ENCODE measurements around the gene TNFRSF4. TPM values are rescaled to one million over a fixed set of nuclear protein-coding genes. Genes with fewer than 3 reads are reported as not detected.
A peak's percentile ranks its signal among the peaks of the same experiment; 100 is the strongest.

Gene TNFRSF4
- total and polyA plus RNA-seq, 10 of the 15 experiments (the other 5 are each of a cell fraction or from before 2014, with no cell fraction given), result 0.05 to 7.3 (median 2.5) TPM; not detected in 1

DNA sequence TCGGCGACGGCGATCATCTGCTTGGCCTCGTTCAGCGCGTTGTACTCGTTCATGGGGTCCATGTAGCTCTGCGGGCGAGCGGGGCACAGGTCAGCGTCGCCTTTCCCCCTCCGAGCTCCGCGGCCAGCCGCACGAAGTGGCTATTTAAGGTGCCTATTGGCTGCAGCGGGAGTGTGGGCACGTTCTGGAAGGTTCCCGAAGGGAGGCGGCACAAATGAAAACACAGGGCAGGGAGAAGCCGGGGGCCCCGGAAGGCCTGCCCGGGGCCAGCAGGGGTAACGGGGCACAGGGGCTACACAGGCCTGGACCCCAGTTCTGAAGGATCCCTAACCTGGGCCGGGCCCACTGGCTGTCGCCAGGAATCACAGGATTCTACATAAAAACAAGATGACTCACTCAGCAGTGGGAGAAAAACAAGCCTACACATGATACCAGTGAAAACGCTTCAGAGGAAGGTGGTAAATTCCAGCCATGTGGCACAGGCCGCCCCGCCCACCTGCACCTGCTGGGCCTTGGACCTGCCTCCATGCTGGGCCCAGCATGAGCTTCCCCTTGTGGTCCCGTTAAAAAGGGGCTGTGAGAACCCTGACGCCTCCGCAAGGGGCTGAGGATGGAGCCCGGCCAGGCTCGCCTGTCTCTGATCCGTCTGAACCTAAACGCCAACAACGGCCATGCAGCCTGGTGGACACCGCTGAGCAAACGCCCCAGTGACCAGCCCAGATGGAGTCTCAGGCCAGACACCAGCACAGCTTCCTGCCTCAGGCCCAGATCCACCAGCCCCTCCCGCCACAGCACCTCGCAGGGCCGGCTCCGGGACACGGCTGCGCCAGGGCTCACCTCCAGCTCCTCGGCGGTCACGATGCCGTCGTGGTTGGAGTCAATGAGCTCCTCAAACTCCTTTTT, 3.9 kb upstream of the TNFRSF4 start (continued):
- no peak for TF ChIP-seq BRCA1 (IDR thresholded peaks at IDR 0.05; ENCODE audit: low read depth, low read length)
- TF ChIP-seq RELA (IDR thresholded peaks at IDR 0.05; ENCODE audit: borderline replicate concordance, partially characterized antibody), result no peak

DNA sequence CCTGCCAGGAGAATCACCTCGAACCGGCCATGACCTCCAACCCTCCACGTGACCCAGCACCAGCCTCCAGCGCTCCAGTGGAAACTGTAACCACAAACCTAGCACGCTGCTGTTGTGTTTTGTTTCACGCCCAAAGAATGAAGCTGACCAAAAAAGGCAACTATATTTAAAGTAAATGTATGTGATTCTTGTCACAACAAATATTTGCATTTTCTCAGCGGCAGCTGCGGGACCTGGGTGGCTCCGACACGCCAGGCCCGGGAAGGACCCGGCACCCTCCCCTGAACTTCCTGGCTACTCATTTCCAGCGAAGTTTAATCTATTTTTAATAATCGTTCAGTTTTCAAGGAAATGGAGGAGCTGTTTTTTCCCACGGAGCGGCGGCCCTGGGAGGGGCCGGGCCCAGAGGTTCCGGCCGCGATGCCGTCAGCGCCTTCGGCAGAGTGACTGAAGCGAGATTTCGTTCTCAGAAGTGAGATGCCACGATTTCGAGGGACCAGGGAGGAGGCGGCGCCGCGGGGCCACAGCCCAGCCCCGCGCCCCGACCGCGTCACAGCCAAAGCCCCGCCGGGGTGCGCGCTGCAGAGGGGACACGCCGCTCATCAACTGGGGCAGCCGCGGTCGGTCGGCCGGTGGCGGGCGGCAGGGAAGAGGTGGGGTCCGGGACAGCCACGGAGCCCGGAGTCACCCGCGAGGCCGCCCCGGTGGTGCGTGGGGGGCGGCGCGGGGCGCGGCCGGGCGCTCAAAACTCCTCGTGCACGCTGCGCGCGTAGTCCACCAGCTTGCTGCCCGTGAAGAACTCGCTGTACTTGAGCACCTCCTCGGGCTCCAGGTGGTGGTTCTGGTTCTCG, 3.0 kb upstream of the TNFRSF4 start:
- Histone ChIP-seq H3K4me1 (ENCODE audit: control insufficient read depth, insufficient read depth, low read length) (peaks cover 30% of the 10 kb centered on the region), H3K79me2 (ENCODE audit: control insufficient read depth, insufficient read depth, low read length) (no peaks in the 10 kb centered on the region), H3K27me3 (replicated peaks in 1 of 2; ENCODE audit: control insufficient read depth in 2 of 2, insufficient read depth in 2 of 2, low read length in 1 of 2) (no peaks in the 10 kb centered on the region), H3K9ac (ENCODE audit: control insufficient read depth, insufficient read depth, low read length) (no peak overlapping the region), H2AFZ (ENCODE audit: control insufficient read depth, low read depth, low read length) (no peak overlapping the region), H3K9me3 (replicated peaks; ENCODE audit: control insufficient read depth, insufficient read depth, low read length) (no peaks in the 10 kb centered on the region; the same call in 2 of the 3 replicates), H3K27ac (ENCODE audit: control insufficient read depth, insufficient read depth) (no peak overlapping the region), H3K4me3 (no peak overlapping the region), H3K36me3 (ENCODE audit: control insufficient read depth in 2 of 2, insufficient read depth in 2 of 2, low read length in 1 of 2) (peaks cover 6 to 25% of the 10 kb centered on the region in 2 experiments), H4K20me1 (ENCODE audit: control insufficient read depth, insufficient read depth) (no peaks in the 10 kb centered on the region), H3K4me2 (ENCODE audit: control insufficient read depth, insufficient read depth) (no peak overlapping the region)
- 91% methylated on average over 70 of the region's 74 CpGs for WGBS (ENCODE audit: insufficient coverage, insufficient replicate concordance, low lambda C conversion rate, missing lambda C conversion rate)
- ChIA-PET RAD21 (ENCODE audit: unreplicated experiment) (no interaction called here), SMC1A (ENCODE audit: uncharacterized antibody, unreplicated experiment) (interaction anchor here (1.2 kb wide), 1 partner anchor 74 kb away, joined by 3 read pairs; no protein-coding TSS in a partner anchor), POLR2A (interaction anchor here (1.1 kb wide), 1 partner anchor 9 kb away, joined by 3 read pairs; no protein-coding TSS in a partner anchor), CTCF (no interaction called here)
- intact Hi-C loops (cut with micrococcal nuclease; ENCODE audit: unreplicated experiment), result no loop called here
- no peak for DNase-seq (ENCODE audit: low read depth, low spot score)
- in situ Hi-C loops (cut with MboI), result no loop called here
- no peak for FAIRE-seq
- TF ChIP-seq KDM1A (IDR thresholded peaks at IDR 0.05; ENCODE audit: borderline replicate concordance) (no peak), STAT1 (conservative IDR thresholded peaks at IDR 0.05) (no peak), SUPT20H (IDR thresholded peaks at IDR 0.05; ENCODE audit: borderline replicate concordance, control insufficient read depth, low read depth, low read length) (no peak), ESRRA (IDR thresholded peaks at IDR 0.05; ENCODE audit: low read length) (no peak), LARP7 (IDR thresholded peaks at IDR 0.05) (no peak), RUNX3 (IDR thresholded peaks at IDR 0.05; ENCODE audit: low read length) (peak; percentile 31; the same call in 1 of the 2 replicates)
- TF ChIP-seq, protein P1, sequence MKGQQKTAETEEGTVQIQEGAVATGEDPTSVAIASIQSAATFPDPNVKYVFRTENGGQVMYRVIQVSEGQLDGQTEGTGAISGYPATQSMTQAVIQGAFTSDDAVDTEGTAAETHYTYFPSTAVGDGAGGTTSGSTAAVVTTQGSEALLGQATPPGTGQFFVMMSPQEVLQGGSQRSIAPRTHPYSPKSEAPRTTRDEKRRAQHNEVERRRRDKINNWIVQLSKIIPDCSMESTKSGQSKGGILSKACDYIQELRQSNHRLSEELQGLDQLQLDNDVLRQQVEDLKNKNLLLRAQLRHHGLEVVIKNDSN (IDR thresholded peaks at IDR 0.05; ENCODE audit: borderline replicate concordance, extremely low read length, insufficient read depth, low read depth, low read length), result peak; percentile 69
- TF ChIP-seq, protein P2, sequence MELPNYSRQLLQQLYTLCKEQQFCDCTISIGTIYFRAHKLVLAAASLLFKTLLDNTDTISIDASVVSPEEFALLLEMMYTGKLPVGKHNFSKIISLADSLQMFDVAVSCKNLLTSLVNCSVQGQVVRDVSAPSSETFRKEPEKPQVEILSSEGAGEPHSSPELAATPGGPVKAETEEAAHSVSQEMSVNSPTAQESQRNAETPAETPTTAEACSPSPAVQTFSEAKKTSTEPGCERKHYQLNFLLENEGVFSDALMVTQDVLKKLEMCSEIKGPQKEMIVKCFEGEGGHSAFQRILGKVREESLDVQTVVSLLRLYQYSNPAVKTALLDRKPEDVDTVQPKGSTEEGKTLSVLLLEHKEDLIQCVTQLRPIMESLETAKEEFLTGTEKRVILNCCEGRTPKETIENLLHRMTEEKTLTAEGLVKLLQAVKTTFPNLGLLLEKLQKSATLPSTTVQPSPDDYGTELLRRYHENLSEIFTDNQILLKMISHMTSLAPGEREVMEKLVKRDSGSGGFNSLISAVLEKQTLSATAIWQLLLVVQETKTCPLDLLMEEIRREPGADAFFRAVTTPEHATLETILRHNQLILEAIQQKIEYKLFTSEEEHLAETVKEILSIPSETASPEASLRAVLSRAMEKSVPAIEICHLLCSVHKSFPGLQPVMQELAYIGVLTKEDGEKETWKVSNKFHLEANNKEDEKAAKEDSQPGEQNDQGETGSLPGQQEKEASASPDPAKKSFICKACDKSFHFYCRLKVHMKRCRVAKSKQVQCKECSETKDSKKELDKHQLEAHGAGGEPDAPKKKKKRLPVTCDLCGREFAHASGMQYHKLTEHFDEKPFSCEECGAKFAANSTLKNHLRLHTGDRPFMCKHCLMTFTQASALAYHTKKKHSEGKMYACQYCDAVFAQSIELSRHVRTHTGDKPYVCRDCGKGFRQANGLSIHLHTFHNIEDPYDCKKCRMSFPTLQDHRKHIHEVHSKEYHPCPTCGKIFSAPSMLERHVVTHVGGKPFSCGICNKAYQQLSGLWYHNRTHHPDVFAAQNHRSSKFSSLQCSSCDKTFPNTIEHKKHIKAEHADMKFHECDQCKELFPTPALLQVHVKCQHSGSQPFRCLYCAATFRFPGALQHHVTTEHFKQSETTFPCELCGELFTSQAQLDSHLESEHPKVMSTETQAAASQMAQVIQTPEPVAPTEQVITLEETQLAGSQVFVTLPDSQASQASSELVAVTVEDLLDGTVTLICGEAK (IDR thresholded peaks at IDR 0.05; ENCODE audit: borderline replicate concordance), result no peak
- no peak for ATAC-seq
- BruUV-seq (replicated peaks), result no TSS peak
